OCI-LY3 (cell line): ENCODE measurements around the gene CLEC18A.
"Not testable (repeated sequence)": the region's sequence is repeated elsewhere in the genome, so short reads cannot be mapped to it uniquely, and the experiment has no call there.

Experiments used
- H2AFZ ChIP-seq: fragments of 200-600, 300-600 bp; shearing (Covaris generic); 2 replicates; pipeline ENCODE4 v1.6.0; 2014; ENCODE audit warnings: antibody characterized with exemption, low read depth, low read length
- H3K27ac ChIP-seq: fragments of 200-600, 300-600 bp; sonication (generic); 2 replicates; pipeline ENCODE4 v1.5.1; 2014; ENCODE audit warnings: mild to moderate bottlenecking, low read length, moderate library complexity, mixed read lengths
- H3K27me3 ChIP-seq: fragments of 200-600, 300-600 bp; sonication (generic); 2 replicates; pipeline ENCODE4 v1.6.1; 2014; ENCODE audit warnings: low read depth, low read length, mixed read lengths
- H3K36me3 ChIP-seq: fragments of 200-600, 300-600 bp; sonication (generic); replicated peaks from 2 replicates; pipeline ENCODE3; 2014; ENCODE audit warnings: low read depth, low read length, mixed read lengths
- H3K4me1 ChIP-seq: fragments of 300-600, 200-600 bp; sonication (generic); 2 replicates; pipeline ENCODE4 v1.6.1; 2014; ENCODE audit warnings: low read length, mixed read lengths
- H3K4me2 ChIP-seq: fragments of 200-600, 300-600 bp; sonication (generic); 2 replicates; pipeline ENCODE4 v1.6.1; 2014; ENCODE audit warnings: low read length, mixed read lengths
- H3K4me3 ChIP-seq: fragments of 300-600, 200-600 bp; sonication (generic); 2 replicates; pipeline ENCODE4 v1.5.1; 2014; ENCODE audit warnings: antibody characterized with exemption, mild to moderate bottlenecking, low read length, moderate library complexity
- H3K79me2 ChIP-seq: fragments of 300-600, 200-600 bp; shearing (Covaris generic); 2 replicates; pipeline ENCODE4 v1.6.1; 2014; ENCODE audit warnings: mild to moderate bottlenecking, low read length, mixed read lengths
- H3K9ac ChIP-seq: fragments of 300-600, 200-600 bp; shearing (Covaris generic); 2 replicates; pipeline ENCODE4 v1.6.0; 2014; ENCODE audit warnings: mild to moderate bottlenecking, low read length, moderate library complexity
- H3K9me3 ChIP-seq: fragments of 200-600, 300-600 bp; shearing (Covaris generic); 2 replicates; pipeline ENCODE4 v1.6.1; 2014; ENCODE audit warnings: low read length, mixed read lengths; ENCODE audit not compliant: insufficient read depth
- H4K20me1 ChIP-seq: fragments of 200-600, 300-600 bp; sonication (generic); 2 replicates; pipeline ENCODE4 v1.6.1; 2016; ENCODE audit warnings: low read length, mixed read lengths; ENCODE audit not compliant: insufficient read depth

The CLEC18A gene

GRCh38 chr16:69951672-69952031 lies 518 bp downstream of the CLEC18A start:
- H3K4me3 ChIP-seq, H3K4me2 ChIP-seq, H3K9me3 ChIP-seq, H3K4me1 ChIP-seq, H3K9ac ChIP-seq, H3K36me3 ChIP-seq, H4K20me1 ChIP-seq, H2AFZ ChIP-seq, H3K79me2 ChIP-seq, H3K27ac ChIP-seq, H3K27me3 ChIP-seq: not testable (repeated sequence)

- not testable (repeated sequence) for H3K27me3 ChIP-seq, H3K4me2 ChIP-seq, H3K4me3 ChIP-seq, H2AFZ ChIP-seq, H3K9ac ChIP-seq, H3K79me2 ChIP-seq, H3K36me3 ChIP-seq, H3K4me1 ChIP-seq, H3K27ac ChIP-seq, H4K20me1 ChIP-seq, H3K9me3 ChIP-seq
Observed at GRCh38 chr16:69952116-69952515, 982 bp downstream of the CLEC18A start.

- H4K20me1 ChIP-seq, H3K9me3 ChIP-seq, H3K36me3 ChIP-seq, H3K9ac ChIP-seq, H3K4me3 ChIP-seq, H3K27me3 ChIP-seq, H3K27ac ChIP-seq, H3K79me2 ChIP-seq, H2AFZ ChIP-seq, H3K4me2 ChIP-seq, H3K4me1 ChIP-seq: not testable (repeated sequence)
Observed at GRCh38 chr16:69952572-69953355, 1.6 kb downstream of the CLEC18A start.

GRCh38 chr16:69954241-69954640 lies 3.1 kb downstream of the CLEC18A start:
- H3K4me1 ChIP-seq, H3K9me3 ChIP-seq, H3K4me3 ChIP-seq, H3K79me2 ChIP-seq, H4K20me1 ChIP-seq, H3K36me3 ChIP-seq, H3K4me2 ChIP-seq, H3K9ac ChIP-seq, H3K27ac ChIP-seq, H3K27me3 ChIP-seq, H2AFZ ChIP-seq: not testable (repeated sequence)

- not testable (repeated sequence) for H3K4me3 ChIP-seq, H3K27me3 ChIP-seq, H3K4me2 ChIP-seq, H3K9me3 ChIP-seq, H4K20me1 ChIP-seq, H3K27ac ChIP-seq, H3K4me1 ChIP-seq, H2AFZ ChIP-seq, H3K36me3 ChIP-seq, H3K9ac ChIP-seq, H3K79me2 ChIP-seq
Observed at GRCh38 chr16:69963312-69963711, 12.2 kb downstream of the CLEC18A start.

- H3K4me2 ChIP-seq, H3K9me3 ChIP-seq, H2AFZ ChIP-seq, H3K27ac ChIP-seq, H3K4me1 ChIP-seq, H4K20me1 ChIP-seq, H3K79me2 ChIP-seq, H3K9ac ChIP-seq, H3K27me3 ChIP-seq, H3K36me3 ChIP-seq, H3K4me3 ChIP-seq: not testable (repeated sequence)
Observed at GRCh38 chr16:69964960-69965660, 14.0 kb downstream of the CLEC18A start.

GRCh38 chr16:69965661-69966054 lies 14.5 kb downstream of the CLEC18A start:
- H3K79me2 ChIP-seq, H3K4me1 ChIP-seq, H3K9me3 ChIP-seq, H3K9ac ChIP-seq, H3K4me3 ChIP-seq, H4K20me1 ChIP-seq, H3K4me2 ChIP-seq, H3K27me3 ChIP-seq, H3K36me3 ChIP-seq, H3K27ac ChIP-seq, H2AFZ ChIP-seq: not testable (repeated sequence)

- not testable (repeated sequence) for H3K27me3 ChIP-seq, H3K4me3 ChIP-seq, H3K9me3 ChIP-seq, H3K9ac ChIP-seq, H3K4me1 ChIP-seq, H4K20me1 ChIP-seq, H3K36me3 ChIP-seq, H3K27ac ChIP-seq, H2AFZ ChIP-seq, H3K79me2 ChIP-seq, H3K4me2 ChIP-seq
Observed at GRCh38 chr16:69967688-69968087, 16.6 kb downstream of the CLEC18A start.

GRCh38 chr16:69968125-69968524 lies 17.0 kb downstream of the CLEC18A start:
- H3K4me2 ChIP-seq, H2AFZ ChIP-seq: not testable (repeated sequence)

GRCh38 chr16:69969657-69970056 lies 18.5 kb downstream of the CLEC18A start:
- H3K4me2 ChIP-seq, H3K4me3 ChIP-seq, H2AFZ ChIP-seq, H3K79me2 ChIP-seq, H3K4me1 ChIP-seq, H3K27ac ChIP-seq, H4K20me1 ChIP-seq, H3K36me3 ChIP-seq, H3K27me3 ChIP-seq, H3K9ac ChIP-seq, H3K9me3 ChIP-seq: not testable (repeated sequence)

More at GRCh38 chr16:69968125-69968524, 17.0 kb downstream of the CLEC18A start:
- not testable (repeated sequence) for H3K9ac ChIP-seq, H3K4me3 ChIP-seq, H3K4me1 ChIP-seq, H3K79me2 ChIP-seq, H3K9me3 ChIP-seq, H4K20me1 ChIP-seq, H3K27ac ChIP-seq, H3K36me3 ChIP-seq, H3K27me3 ChIP-seq
